ENCODE results near the gene TRIM2. TPM values are rescaled to one million over a fixed set of nuclear protein-coding genes. Genes with fewer than 3 reads are reported as not detected.

TRIM2 gene
- polyA plus RNA-seq, 3 donors, result 0.50 to 0.96 (median 0.76) TPM

- intact Hi-C loops (cut with micrococcal nuclease), result loop anchor here in 1 of 2 donors (10.0 kb wide), 1 partner anchor 189 kb away; the partner anchor contains the start of gene MND1
- Histone ChIP-seq H3K4me3 (replicated peaks in 1 of 3; ENCODE audit: low read depth in 2 of 3, low read length in 3 of 3) (no peak overlapping the region), H2AFZ (ENCODE audit: insufficient read depth, low read depth, low read length, poor library complexity, severe bottlenecking) (no peak overlapping the region), H3K79me2 (ENCODE audit: insufficient read depth, low read length) (no peaks in the 10 kb centered on the region), H3K27me3 (ENCODE audit: control insufficient read depth in 2 of 2, insufficient read depth in 2 of 2, low read length in 2 of 2) (peaks cover 2 to 7% of the 10 kb centered on the region in 2 donors), H3K4me1 (ENCODE audit: control insufficient read depth in 1 of 2, insufficient read depth in 2 of 2, low read length in 2 of 2) (peaks cover 29 to 42% of the 10 kb centered on the region in 2 donors), H3K9ac (ENCODE audit: insufficient read depth, low read length, poor library complexity, severe bottlenecking) (no peak overlapping the region), H3K4me2 (replicated peaks; ENCODE audit: extremely low read depth, low read length, poor library complexity, severe bottlenecking) (no peak overlapping the region), H3K9me3 (replicated peaks in 1 of 2; ENCODE audit: control insufficient read depth in 1 of 2, insufficient read depth in 1 of 2, low read length in 2 of 2) (no peaks in the 10 kb centered on the region), H4K20me1 (ENCODE audit: insufficient read depth, low read length) (no peaks in the 10 kb centered on the region), H3K36me3 (replicated peaks in 1 of 2; ENCODE audit: control insufficient read depth in 1 of 2, insufficient read depth in 2 of 2, low read length in 2 of 2) (no peaks in the 10 kb centered on the region), H3K27ac (ENCODE audit: low read depth in 1 of 2, low read length in 2 of 2) (no peak overlapping the region)
- no peaks in the 10 kb centered on the region for H3K36me3 Mint-ChIP-seq
- DNase-seq, result peak in 2 of 3 donors; percentile 35 to 39
- peaks cover 35% of the 10 kb centered on the region for H3K4me1 Mint-ChIP-seq
- no peak overlapping the region for H3K27ac Mint-ChIP-seq
- WGBS (ENCODE audit: insufficient coverage), result no CpG with 5 or more reads among the region's 4 CpGs
- peaks cover 22 to 32% (median 24%) of the 10 kb centered on the region in 3 donors for H3K27me3 Mint-ChIP-seq (ENCODE audit: low read depth in 3 of 3)
- no peak overlapping the region for H3K4me3 Mint-ChIP-seq
- TF ChIP-seq, protein P1, sequence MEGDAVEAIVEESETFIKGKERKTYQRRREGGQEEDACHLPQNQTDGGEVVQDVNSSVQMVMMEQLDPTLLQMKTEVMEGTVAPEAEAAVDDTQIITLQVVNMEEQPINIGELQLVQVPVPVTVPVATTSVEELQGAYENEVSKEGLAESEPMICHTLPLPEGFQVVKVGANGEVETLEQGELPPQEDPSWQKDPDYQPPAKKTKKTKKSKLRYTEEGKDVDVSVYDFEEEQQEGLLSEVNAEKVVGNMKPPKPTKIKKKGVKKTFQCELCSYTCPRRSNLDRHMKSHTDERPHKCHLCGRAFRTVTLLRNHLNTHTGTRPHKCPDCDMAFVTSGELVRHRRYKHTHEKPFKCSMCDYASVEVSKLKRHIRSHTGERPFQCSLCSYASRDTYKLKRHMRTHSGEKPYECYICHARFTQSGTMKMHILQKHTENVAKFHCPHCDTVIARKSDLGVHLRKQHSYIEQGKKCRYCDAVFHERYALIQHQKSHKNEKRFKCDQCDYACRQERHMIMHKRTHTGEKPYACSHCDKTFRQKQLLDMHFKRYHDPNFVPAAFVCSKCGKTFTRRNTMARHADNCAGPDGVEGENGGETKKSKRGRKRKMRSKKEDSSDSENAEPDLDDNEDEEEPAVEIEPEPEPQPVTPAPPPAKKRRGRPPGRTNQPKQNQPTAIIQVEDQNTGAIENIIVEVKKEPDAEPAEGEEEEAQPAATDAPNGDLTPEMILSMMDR (IDR thresholded peaks at IDR 0.05), result peak; percentile 5
- peaks cover 0 to 1% (median 0%) of the 10 kb centered on the region in 7 donors for H3K9me3 Mint-ChIP-seq
Observed at GRCh38 chr4:153156263-153156662, 48.0 kb upstream of the TRIM2 start.

DNA sequence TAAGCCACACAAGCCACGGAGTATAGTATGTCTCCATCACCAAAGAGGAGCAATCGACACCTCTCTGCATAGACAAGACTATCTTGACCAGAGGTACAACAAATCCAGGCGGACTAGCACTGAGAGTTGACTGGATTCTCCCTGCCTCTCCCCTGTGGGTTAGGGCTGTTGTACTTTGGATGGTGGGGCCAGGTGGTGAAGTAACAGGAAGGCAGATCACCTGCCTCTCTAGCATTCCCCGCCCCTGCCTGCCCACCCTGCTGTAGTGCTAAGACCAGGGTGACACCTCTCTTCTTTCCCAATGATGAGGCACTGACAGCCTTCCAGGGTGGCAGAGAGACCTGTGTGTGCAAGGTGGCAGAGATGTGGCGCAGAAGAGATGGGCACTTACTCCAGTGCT is 47.5 kb upstream of the TRIM2 start:
- Histone ChIP-seq H3K79me2 (ENCODE audit: insufficient read depth, low read length) (no peaks in the 10 kb centered on the region), H3K9ac (ENCODE audit: insufficient read depth, low read length, poor library complexity, severe bottlenecking) (no peak overlapping the region), H3K27ac (ENCODE audit: low read depth in 1 of 2, low read length in 2 of 2) (no peak overlapping the region), H2AFZ (ENCODE audit: insufficient read depth, low read depth, low read length, poor library complexity, severe bottlenecking) (no peak overlapping the region), H3K4me3 (replicated peaks in 1 of 3; ENCODE audit: low read depth in 2 of 3, low read length in 3 of 3) (no peak overlapping the region), H3K9me3 (replicated peaks in 1 of 2; ENCODE audit: control insufficient read depth in 1 of 2, insufficient read depth in 1 of 2, low read length in 2 of 2) (no peaks in the 10 kb centered on the region), H3K27me3 (ENCODE audit: control insufficient read depth in 2 of 2, insufficient read depth in 2 of 2, low read length in 2 of 2) (peaks cover 2 to 7% of the 10 kb centered on the region in 2 donors), H3K4me1 (ENCODE audit: control insufficient read depth in 1 of 2, insufficient read depth in 2 of 2, low read length in 2 of 2) (peaks cover 25 to 38% of the 10 kb centered on the region in 2 donors), H4K20me1 (ENCODE audit: insufficient read depth, low read length) (no peaks in the 10 kb centered on the region), H3K4me2 (replicated peaks; ENCODE audit: extremely low read depth, low read length, poor library complexity, severe bottlenecking) (no peak overlapping the region), H3K36me3 (replicated peaks in 1 of 2; ENCODE audit: control insufficient read depth in 1 of 2, insufficient read depth in 2 of 2, low read length in 2 of 2) (no peaks in the 10 kb centered on the region)
- no peak for DNase-seq
- Mint-ChIP-seq H3K4me1 (peaks cover 31% of the 10 kb centered on the region), H3K36me3 (no peaks in the 10 kb centered on the region), H3K4me3 (no peak overlapping the region), H3K27me3 (ENCODE audit: low read depth in 3 of 3) (peaks cover 22 to 31% (median 22%) of the 10 kb centered on the region in 3 donors), H3K9me3 (peaks cover 0 to 1% (median 0%) of the 10 kb centered on the region in 7 donors), H3K27ac (no peak overlapping the region)
- intact Hi-C loops (cut with micrococcal nuclease), result loop anchor here in 1 of 2 donors (10.0 kb wide), 1 partner anchor 188 kb away; the partner anchor contains the start of gene MND1
- WGBS (ENCODE audit: insufficient coverage), result 100% methylated on average over 2 of the region's 5 CpGs
- TF ChIP-seq, protein P1 (IDR thresholded peaks at IDR 0.05), result no peak

All from CD14-positive monocyte (primary cell).